ENCODE measurements around the gene AKTIP.
"Not testable (repeated sequence)": the region's sequence is repeated elsewhere in the genome, so short reads cannot be mapped to it uniquely, and the experiment has no call there.

The AKTIP gene

DNA sequence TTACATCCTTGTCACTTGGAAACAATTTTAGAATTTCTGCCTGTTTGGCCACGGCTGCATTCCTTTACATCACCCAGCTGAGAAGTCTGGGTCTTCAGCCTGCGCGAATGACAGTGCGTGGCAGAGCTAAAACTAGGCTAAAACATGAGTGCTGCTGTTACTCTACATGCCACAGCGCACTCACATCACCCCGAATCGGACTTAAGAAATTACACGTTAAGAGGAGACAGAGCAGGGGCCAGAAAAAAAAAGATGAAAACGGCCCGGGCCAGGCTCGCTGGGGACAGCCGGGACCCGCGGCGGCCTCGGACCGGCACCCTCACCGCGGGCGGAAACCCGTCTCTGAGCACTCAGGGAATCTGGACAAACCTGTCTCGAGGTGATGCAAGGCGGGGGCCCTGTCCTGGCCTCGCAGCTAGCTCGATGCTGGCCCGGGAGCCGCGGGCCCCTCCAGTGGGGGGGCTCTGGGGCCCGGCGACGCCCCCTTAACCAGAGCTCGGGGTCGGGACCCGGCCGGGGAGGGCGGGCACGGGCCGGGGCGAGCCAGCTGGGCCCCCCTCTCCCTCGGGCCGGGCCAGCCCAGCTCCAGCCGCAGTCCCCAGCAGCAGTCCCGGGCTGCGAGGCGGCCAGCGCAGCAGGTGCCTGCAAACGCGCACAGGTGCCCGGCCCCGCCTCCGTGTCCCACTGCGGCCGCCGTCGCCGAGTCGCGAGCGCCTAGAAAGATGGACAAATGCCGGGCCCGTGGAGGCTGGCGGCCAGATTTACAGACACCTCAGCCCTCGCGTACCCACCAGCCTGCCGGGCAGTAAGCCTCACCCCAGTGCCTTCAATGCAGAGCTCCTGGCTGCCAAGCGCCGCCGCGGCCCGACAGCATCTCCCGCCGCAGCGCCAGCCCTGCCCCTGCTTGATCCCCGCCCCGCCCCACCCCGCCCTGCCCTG is at the start of gene AKTIP:
AKTIP (minus strand) TSS at position 879 of the 939 bp plus-strand sequence. CDS start 2,950 bp downstream, outside the sequence.
- in situ Hi-C loops (cut with HindIII; ENCODE audit: low sequenced_read_pairs): no loop called here

DNA sequence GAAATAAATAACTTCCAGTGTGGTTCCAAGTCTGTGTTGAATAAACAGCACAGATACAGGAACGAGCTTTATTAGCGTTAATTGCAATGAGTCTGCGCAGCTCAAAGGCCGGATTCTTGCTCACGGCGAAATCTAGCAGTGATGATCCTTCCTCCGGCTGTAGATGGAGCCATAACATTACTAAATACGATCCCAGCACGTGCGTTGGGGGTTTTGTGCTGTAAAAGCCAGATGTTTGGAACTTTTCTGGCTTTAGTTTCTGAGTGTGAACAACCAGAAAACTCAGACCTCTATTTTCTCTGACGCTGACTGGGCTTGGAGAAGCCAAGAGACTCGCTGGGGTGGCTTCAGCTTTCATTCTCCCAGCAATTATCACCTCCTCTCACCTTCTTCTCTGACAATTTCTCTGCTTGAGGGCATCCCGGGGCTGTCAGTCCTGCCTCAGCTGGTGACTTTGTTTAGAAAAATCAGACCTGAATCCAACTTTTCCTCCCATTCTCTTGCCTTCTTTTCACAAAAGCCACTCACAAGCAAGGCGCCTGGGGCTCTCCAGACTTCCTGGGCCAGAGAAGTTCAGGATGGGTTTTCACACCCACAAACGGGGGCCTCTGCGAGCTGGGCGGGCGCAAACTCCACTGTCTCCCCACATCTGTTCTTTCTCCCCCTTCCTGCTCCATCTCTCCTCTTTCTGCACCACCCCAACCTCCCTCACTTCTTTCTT is 47.1 kb upstream of the AKTIP start:
- in situ Hi-C loops (cut with HindIII; ENCODE audit: low sequenced_read_pairs): loop anchor here (5.0 to 10.0 kb wide), 4 partner anchors 92 to 1495 kb away; no protein-coding TSS in a partner anchor

DNA sequence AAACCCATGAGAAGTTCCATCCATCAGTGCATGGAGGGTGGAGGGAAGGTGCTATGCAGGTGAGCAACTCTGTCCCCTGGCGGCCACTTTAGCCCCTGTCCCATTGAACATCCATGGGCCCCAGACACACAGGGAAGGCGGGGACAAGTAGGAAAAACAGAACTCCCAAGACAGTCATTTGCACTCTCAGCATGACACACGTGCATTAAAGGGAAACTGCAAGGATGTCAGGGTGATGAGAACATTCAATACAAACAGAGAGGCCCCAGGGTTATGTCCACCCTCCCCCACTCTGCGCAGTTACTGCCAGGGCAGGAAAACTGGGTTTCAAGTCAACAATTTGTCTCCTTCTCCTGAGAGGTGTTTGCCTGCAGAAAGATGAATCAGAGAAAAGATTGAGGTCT is 44.0 kb upstream of the AKTIP start:
- in situ Hi-C loops (cut with HindIII; ENCODE audit: low sequenced_read_pairs): loop anchor here (5.0 to 10.0 kb wide), 4 partner anchors 95 to 1498 kb away; no protein-coding TSS in a partner anchor

DNA sequence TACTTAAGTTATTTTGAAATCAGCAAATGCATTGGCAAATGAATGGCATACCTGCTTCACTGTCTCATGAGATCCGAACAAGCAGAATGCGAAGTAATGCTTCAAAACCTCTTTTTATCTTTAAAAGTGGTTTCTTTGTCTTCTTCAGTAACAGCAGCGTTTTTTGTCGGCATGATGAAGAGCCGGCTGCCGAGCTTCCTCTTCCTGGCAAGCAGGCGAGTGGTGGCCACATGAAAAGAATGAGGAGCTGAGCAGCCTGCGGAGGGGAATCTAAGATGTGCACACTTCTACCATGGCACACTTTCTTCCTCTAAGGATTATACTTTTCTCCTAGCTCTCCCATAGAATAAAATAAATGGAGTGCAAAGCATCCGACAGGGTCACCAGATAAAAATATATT is 42.4 kb upstream of the AKTIP start:
- in situ Hi-C loops (cut with HindIII; ENCODE audit: low sequenced_read_pairs): loop anchor here (5.0 to 10.0 kb wide), 4 partner anchors 97 to 1499 kb away; no protein-coding TSS in a partner anchor

DNA sequence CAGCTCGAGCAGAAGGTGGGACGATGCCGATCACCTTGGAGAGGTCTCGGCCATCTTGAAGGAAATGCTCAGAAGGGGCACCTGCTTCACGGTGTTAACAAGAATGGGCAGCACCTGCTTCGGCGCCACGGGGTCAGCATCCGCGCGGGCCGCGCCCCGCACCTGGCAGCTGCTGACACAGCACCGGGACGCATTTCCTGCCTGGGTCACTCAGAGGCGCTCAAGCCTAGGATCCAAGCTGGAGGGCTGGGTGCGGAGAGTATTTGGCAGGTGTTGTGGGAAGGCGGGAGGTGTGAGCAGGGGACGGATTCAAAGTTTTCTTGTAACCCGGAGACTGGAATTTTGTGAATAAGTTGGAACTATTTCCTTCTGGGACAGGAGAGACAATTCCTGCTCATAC is 39.3 kb upstream of the AKTIP start:
- in situ Hi-C loops (cut with HindIII; ENCODE audit: low sequenced_read_pairs): loop anchor here (10.0 kb wide), 2 partner anchors 293 to 1503 kb away; no protein-coding TSS in a partner anchor

DNA sequence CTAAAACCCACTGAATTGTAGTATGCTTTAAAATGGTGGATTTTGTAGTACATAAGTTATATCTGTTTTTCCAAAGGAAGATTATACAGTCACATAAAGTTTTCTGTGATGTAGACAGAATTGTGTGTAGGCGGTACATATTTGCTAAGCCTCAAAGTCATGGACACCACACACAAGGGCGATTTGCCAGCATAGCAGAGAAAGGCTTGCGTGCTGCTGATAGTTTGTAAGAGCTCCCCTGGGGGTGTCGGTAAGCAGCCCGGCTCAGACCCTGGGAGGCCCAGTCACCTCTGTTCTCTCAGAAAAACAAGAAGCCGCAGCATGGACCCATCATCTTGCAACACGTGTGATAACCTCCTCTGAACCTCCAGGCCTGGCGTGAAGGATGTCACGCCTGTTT is 38.3 kb upstream of the AKTIP start:
- in situ Hi-C loops (cut with HindIII; ENCODE audit: low sequenced_read_pairs): loop anchor here (10.0 kb wide), 2 partner anchors 293 to 1503 kb away; no protein-coding TSS in a partner anchor

DNA sequence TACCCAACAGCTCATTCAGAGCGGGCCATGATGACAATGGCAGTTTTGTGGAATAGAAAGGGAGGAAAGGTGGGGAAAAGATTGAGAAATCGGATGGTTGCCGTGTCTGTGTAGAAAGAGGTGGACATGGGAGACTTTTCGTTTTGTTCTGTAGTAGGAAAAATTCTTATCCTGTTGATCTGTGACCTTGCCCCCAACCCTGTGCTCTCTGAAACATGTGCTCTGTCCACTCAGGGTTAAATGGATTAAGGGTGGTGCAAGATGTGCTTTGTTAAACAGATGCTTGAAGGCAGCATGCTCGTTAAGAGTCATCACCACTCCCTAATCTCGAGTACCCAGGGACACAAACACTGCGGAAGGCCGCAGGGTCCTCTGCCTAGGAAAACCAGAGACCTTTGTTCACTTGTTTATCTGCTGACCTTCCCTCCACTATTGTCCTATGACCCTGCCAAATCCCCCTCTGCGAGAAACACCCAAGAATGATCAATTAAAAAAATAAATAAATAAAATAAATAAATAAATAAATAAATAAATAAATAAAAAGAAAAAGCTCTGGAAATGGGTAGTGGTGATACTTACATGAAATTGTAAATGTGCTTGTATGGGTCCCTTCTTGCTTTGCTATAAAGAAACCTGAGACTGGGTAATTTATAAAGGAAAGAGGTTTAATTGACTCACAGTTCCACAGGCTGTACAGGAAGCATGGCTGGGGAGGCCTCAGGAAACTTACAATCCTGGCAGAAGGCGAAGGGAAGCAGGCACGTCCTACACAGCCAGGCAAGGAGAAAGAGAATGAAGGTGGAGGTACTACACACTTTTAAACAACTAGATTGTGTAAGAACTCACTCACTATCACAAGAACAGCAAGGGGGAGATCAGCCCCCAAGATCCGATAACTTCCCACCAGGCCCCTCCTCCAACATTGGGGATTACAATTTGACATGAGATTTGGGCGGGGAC is 37.0 kb upstream of the AKTIP start:
- in situ Hi-C loops (cut with HindIII; ENCODE audit: low sequenced_read_pairs): loop anchor here (10.0 kb wide), 2 partner anchors 295 to 1505 kb away; no protein-coding TSS in a partner anchor

DNA sequence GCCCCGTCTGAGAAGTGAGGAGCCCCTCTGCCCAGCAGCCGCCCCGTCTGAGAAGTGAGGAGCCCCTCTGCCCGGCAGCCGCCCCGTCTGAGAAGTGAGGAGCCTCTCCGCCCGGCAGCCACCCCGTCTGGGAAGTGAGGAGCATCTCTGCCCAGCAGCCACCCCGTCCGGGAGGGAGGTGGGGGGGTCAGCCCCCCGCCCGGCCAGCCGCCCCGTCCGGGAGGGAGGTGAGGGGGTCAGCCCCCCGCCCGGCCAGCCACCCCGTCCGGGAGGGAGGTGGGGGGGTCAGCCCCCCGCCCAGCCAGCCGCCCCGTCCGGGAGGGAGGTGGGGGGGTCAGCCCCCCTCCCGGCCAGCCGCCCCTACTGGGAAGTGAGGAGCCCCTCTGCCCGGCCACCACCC is 36.3 kb upstream of the AKTIP start:
- in situ Hi-C loops (cut with HindIII; ENCODE audit: low sequenced_read_pairs): not testable (repeated sequence)

DNA sequence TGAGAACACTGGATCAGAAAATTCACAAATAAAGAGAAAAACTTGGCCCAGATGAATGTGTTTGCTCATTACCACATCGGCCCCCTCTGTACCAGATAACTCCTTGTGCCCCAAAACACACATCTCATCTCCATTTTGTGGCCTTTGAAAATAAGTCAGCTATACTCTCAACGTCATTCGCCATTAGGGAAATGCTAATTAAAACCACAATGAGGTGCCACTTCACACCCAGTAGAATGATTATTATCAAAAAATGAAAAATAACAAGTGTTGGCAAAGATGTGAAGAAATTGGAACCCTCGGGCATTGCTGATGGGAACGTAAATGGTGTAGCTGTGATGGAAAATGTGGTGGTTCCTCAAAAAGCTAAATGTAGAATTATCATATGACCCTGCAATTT is 34.6 kb upstream of the AKTIP start:
- in situ Hi-C loops (cut with HindIII; ENCODE audit: low sequenced_read_pairs): no loop called here

DNA sequence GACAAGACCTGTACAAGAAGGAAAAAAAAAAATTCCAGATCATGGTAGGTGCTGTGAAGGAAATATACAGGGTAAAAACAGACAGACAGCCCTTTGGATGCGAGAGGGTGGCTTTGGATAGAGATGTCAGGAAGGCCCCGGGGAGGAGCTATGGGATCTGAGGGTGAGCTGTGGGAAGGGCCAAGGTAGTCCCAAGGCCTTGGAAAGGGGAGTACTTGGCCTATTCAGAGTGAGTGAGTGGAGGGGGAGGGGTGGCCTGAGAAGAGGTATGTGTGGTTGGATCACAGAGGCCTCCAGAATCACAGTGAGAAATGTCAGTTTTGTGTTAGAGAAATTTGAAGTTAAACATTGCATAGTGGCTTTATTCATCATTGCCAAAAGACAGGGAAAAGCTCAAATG is 31.2 kb upstream of the AKTIP start:
- in situ Hi-C loops (cut with HindIII; ENCODE audit: low sequenced_read_pairs): no loop called here

DNA sequence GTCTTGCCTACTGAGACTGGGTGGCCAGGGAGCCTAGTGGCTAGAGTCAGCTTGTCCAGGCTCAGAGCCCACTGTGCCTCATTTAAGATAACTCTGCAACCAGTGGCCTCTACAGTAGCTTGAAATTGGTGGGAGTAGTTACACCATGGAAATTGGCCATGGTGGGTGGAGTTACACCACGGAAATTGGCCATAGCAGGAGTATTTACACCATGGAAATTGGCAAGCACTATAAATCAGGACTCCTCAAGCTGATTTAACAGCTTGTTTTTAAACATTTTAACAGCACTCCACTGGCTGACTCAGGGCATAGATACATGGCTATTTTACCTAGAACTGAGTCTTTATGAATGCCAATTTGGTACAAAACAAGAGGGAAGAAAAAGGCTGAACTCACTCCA is 27.7 kb upstream of the AKTIP start:
- in situ Hi-C loops (cut with HindIII; ENCODE audit: low sequenced_read_pairs): no loop called here

DNA sequence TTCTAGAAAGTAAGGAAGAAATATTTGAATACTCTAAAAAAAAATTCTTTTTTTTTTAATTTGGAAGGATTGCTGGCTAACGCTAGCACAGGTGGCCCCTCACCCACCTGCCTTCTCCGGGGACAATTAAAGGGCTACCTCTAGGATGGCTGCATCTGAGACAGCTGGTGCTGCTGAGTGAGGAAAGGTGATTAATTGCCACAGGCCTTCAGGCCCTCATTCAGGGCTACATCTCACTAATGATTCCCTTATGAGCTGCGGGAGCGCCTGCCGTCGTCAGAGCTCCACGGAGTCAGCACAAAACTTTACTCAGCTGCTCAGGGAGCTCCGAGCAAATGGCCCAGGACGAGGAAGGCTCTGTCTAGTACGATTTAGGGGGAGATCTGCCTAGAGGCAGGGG is 27.0 kb upstream of the AKTIP start:
- in situ Hi-C loops (cut with HindIII; ENCODE audit: low sequenced_read_pairs): no loop called here

DNA sequence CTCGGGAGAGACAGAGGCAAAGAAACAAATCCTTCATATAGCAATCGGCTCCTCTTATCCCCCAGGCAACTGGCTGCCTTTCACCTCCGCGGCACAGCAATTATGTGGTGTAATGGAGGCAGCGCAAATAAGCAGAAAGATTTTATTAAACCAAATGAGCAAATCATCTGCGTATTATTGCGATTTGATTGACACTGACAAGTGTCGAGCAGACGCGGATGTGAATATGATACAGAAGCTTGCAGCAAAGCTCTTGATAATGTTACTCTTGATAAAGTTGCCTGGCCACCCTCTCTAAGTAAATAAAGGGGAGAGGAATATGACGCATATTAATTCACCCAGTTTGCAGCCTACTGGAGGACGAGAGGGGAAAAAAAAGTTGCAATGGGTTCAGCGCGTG is 26.5 kb upstream of the AKTIP start:
- in situ Hi-C loops (cut with HindIII; ENCODE audit: low sequenced_read_pairs): loop anchor here (5.0 kb wide), 1 partner anchor 42 kb away; no protein-coding TSS in a partner anchor

DNA sequence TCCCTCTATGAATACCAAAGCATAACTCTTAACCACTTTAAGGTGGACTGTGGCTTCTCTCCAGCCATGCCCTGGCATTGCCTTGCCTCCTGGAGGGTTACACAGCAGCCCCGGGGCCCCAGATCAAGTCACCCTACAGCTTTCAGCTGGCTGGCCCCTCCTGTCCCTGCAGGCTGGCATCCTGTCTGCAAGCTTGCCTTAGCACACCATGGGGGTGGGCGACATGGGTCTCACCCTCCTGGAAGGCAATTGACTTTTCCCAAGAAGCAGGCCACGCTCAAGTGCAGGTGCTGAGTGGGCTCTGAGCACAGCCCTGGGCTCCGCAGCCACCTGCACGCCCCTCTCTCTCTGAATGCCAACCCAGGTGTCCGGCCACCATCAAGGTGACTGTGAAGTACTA is 25.8 kb upstream of the AKTIP start:
- in situ Hi-C loops (cut with HindIII; ENCODE audit: low sequenced_read_pairs): loop anchor here (5.0 kb wide), 1 partner anchor 41 kb away; no protein-coding TSS in a partner anchor

DNA sequence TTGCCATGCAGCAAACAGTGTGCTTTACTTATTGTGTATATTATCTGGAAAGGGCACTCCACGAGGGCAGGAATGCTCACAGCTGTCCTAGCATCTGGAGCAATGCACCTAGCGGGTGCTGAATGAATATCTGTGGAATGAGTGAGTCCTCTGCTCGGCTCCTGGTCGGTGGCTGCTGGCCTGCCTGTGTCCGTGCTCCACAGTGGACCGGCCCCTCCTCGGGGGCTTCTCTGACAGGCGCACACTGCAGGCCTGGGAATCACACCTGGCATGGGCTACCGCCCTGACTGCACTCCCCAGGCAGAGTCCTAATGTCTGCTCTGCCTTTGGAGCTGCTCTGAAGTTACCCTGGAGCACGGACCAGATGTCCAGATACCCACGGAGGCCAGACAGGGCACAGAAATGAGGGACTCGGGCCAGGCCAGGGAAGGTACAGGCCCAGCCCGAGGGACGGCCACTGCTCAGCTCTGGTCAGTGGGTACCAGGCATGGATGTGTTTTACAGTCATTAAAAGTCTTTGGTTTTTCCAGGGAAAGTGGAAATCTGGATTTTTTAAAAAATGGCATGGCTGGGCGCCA is 21.1 kb upstream of the AKTIP start:
- in situ Hi-C loops (cut with HindIII; ENCODE audit: low sequenced_read_pairs): no loop called here

DNA sequence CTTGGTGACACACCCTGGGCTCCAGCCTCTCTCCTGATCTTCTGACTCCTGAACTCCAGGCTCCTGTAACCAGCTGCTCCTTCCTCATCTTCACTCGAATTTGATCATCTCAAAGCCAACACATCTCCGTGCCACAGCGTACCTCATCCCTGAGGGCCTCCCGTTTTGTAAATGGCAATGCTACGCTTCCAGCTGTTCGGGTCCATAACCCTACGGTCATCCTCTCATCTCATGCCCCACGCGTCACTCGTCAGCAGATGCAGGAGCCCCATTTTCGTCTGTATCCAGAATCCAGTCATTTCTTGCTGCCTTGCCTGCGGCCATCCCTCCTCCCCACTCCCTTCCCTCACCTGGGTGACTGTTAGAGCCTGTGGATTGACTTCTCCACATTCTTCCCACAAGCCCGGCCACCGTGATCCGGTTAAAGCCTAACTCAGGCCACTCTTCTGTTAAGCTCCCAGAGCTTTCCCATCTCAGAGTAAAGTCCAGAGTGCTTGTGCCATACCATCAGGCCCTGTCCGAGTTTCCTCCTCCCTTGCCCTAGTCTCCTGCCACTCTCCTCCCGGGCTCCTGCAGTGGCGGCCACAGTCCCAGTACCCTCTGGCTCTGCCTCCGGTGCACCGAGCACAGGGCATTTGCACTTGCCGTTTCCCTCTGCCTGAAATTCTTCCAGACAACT is 20.3 kb upstream of the AKTIP start:
- in situ Hi-C loops (cut with HindIII; ENCODE audit: low sequenced_read_pairs): no loop called here

DNA sequence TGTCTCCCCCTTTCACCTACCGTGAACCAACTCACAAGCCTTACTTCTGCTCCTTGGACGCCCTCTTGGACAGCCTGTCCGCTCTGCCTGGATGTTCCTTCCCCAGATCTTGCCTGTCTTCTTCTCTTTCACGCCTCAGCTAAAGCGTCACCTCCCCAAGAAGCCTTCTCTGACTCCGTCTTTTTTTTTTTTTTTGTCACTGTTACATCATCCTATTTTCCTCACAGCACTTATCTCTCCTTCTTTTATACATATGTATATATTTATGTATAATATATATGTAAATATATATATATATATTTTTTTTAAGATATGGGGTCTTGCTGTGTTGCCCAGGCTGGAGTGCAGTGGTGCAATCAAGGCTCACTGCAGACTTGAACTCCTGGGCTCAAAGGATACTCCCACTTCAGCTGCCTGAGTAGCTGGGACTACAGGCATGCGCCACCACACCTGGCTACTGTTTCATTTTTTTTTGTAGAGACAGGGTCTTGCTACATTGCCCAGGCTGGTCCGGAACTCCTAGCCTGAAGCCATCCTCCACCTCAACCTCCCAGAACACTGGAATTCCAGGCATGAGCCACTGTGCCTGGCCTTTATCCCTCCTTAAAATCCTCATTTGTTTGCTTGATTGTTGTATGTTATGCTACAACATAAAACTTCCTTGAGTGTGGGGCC is 16.5 kb upstream of the AKTIP start:
- in situ Hi-C loops (cut with HindIII; ENCODE audit: low sequenced_read_pairs): no loop called here

DNA sequence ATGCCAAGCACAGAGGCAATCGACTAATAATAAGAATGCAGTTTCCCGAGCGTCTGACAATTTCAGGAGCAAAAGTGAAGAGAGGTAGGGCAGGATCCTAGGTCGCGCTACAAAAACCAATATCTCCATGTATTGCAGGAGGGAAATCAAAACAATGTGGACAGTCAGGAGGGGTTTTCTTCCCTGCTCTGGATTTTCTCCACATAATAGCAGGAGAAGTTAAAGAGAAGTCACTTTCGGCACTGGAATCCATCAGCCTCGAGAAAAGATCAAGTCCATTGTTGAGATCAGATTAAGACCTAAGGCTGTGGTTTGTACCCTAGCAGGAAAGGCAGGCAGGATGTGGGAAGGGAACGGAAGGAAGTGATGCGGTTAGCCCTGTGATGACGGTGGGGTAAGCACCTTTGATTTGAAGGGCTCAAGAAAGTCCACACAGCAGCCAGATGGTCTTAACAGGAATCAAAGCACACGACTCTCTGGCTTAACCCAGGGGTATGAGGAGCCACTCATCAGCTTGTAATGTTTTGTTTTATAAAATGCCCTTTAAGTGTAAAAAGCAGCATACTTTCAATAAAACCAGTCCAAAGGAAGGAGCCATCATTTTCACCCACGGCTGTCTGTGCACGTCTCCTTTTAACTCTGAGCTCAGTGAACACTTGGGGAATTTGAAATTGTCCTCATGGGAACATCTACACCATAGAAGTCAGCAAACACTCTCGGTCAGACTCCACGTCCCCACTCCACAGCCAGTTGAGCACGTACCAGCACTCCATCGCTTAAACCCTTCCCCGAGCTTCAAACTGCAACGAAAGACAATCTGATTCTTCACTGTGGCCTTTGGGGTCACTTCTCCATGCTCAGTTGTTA is 15.8 kb upstream of the AKTIP start:
- in situ Hi-C loops (cut with HindIII; ENCODE audit: low sequenced_read_pairs): no loop called here

Measured in endothelial cell of hepatic sinusoid (primary cell).